NCI-H524 treated with DMSO at 0.1 percent for 48 hours (cell line): ENCODE results near the gene NR0B2.
"Not testable (repeated sequence)": the region's sequence is repeated elsewhere in the genome, so short reads cannot be mapped to it uniquely, and the experiment has no call there.

ENCODE experiments used
- DNase-seq: peaks from one replicate; lab custom pipeline; 2025; lab: John Stamatoyannopoulos, UW

The NR0B2 gene

GRCh38 chr1:26889551-26890466, 24.0 kb downstream of the NR0B2 start, which contains the start of gene GPN2:
TSS of gene GPN2 (minus strand) at chr1:26890283. CDS start at chr1:26890096, 187 bp downstream.
- DNase-seq = no peak

GRCh38 chr1:26888231-26888630, 25.5 kb downstream of the NR0B2 start:
- DNase-seq = no peak

GRCh38 chr1:26887125-26887524, 26.6 kb downstream of the NR0B2 start:
- DNase-seq = no peak

- no peak for DNase-seq
These were observed 30.9 kb downstream of the NR0B2 start for GRCh38 chr1:26882696-26883463.

GRCh38 chr1:26881611-26882010, 32.2 kb downstream of the NR0B2 start:
- not testable (repeated sequence) for DNase-seq

GRCh38 chr1:26879793-26880192, 34.0 kb downstream of the NR0B2 start:
- no peak for DNase-seq

GRCh38 chr1:26877326-26877725, 36.4 kb downstream of the NR0B2 start:
- no peak for DNase-seq

GRCh38 chr1:26874896-26875295, 38.9 kb downstream of the NR0B2 start:
- no peak for DNase-seq

- not testable (repeated sequence) for DNase-seq
These were observed 40.7 kb downstream of the NR0B2 start for GRCh38 chr1:26873097-26873496.

- DNase-seq = peak; percentile 77
These were observed 48.9 kb downstream of the NR0B2 start for GRCh38 chr1:26864610-26865480.

GRCh38 chr1:26863685-26864077, 50.1 kb downstream of the NR0B2 start:
- DNase-seq = no peak

GRCh38 chr1:26862781-26863684, 50.7 kb downstream of the NR0B2 start, which contains the start of gene SFN:
TSS of gene SFN (plus strand) at chr1:26863149. CDS start at chr1:26863213, 64 bp downstream.
- no peak for DNase-seq

GRCh38 chr1:26861889-26862378, 51.8 kb downstream of the NR0B2 start:
- DNase-seq = no peak
